Thyroid gland (tissue), 4 donors: Measurements from ENCODE around the gene CCDC88B.

Experiments
- CTCF ChIP-seq, 6 experiments: fragments of 200-600 bp in 3 of 6; fragments of 450-650 bp in 3 of 6; sonication (generic) in 3 of 6; IDR thresholded peaks; one replicate each; pipeline ENCODE4 v1.5.1; 2016 to 2019; ENCODE audit warnings: antibody characterized with exemption in 6 of 6, mild to moderate bottlenecking in 2 of 6, inconsistent platforms in 1 of 6, moderate library complexity in 1 of 6
- POLR2A ChIP-seq, 2 donors: fragments of 450-650 bp; IDR thresholded peaks; one replicate each; pipeline ENCODE4 v1.6.1; 2017; ENCODE audit warnings: antibody characterized with exemption in 2 of 2, mild to moderate bottlenecking in 2 of 2, moderate library complexity in 1 of 2

DNA sequence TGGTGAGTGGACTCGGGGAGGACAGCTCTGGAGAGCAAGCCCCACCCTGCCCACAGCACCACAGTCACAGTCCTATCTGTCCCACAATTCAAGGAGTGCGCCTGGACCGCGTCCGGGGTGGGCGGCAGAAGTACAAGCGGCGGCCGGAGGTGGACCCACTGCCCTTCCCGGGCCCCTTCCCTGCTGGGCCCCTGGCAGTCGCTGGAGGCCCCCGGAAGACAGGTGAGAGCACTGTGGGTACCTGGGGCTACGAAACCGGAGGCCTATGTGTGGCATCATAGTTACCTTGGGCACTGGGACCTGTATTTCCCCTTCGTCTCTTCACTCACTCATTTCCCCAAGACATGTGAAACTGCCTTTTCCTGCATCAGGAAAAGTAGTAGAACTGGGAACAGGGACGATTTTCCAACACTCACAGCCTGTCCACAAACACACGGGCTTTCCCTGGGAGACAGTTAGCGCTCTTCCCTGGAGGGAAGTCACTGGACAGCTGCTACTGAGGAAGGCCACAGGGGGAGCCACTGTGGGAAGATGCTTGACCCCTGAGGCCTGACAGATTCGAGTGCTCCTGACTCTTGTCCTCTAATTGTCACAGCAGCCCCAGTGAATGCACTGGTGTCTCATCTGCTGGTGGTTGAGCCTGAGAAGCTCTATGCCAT lies 25.7 kb upstream of the CCDC88B start:
- TF ChIP-seq CTCF (IDR thresholded peaks at IDR 0.05), result no peak
- TF ChIP-seq POLR2A (IDR thresholded peaks at IDR 0.05), result no peak
